Body of pancreas (tissue), 4 donors: ENCODE results near the gene SKOR1.
A peak's percentile ranks its signal among the peaks of the same experiment; 100 is the strongest.

Source experiments
- CTCF ChIP-seq, 7 experiments: fragments of 450-650 bp in 4 of 7; fragments of 200-600 bp in 3 of 7; sonication (generic) in 3 of 7; IDR thresholded peaks; one replicate each; pipeline ENCODE4 v1.5.1; 2016 to 2019; ENCODE audit warnings: antibody characterized with exemption in 7 of 7
- POLR2A ChIP-seq, 3 donors: fragments of 450-650 bp; IDR thresholded peaks; one replicate each; pipeline ENCODE4 v1.6.1; 2016; ENCODE audit warnings: antibody characterized with exemption in 3 of 3, mild to moderate bottlenecking in 2 of 3

- TF ChIP-seq CTCF (IDR thresholded peaks at IDR 0.05) (peak in 2 of 7 experiments; percentile 13 to 16), POLR2A (IDR thresholded peaks at IDR 0.05) (no peak)
Observed at GRCh38 chr15:67832031-67832551, 6.8 kb downstream of the SKOR1 start.
